ENCODE measurements around the gene CYP27C1. TPM values are rescaled to one million over a fixed set of nuclear protein-coding genes. Genes with fewer than 3 reads are reported as not detected.

CYP27C1 gene
- polyA plus RNA-seq, 1 donor from 2014 or later = 0.84 TPM

DNA sequence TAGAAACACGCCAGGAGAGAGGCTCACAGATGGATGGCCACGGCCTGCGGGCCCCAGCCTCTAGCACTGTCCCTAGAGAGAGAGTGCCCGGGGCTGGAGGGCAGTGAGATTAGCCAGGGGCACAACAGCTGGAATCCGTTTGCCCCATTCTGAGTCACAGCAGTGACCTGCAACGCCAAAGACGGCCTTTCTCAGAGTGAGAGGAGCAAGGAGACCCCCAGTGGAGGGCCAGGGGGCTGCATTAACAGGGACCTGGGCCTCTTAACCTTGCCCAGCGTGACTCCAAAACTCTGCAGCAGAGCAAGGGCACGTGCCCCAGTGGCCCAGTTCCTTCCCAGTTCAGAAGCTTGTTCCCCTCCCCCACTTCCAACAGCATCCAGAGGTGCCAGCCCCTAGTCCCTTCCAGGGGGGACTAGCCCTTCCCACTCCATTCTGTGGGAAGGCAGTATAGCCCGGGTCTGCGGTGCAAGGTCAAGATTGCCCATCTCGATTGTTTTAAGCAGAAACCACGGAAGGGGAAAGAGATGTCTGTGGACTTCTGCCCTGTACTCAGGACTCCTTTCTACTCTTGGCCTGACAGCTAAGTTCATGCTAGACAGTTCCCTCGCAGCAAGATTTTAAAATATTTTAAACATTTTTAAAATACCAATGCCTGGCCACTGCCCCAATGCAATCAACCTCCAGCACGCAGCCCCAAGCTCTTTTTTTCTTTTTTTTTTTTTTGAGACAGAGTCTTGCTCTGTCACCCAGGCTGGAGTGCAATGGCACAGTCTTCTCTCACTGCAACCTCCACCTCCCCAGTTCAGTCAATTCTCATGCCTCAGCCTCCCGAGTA, 62.2 kb downstream of the CYP27C1 start:
- Histone ChIP-seq H4K20me1 (ENCODE audit: insufficient read depth) (no peaks in the 10 kb centered on the region), H3K9ac (ENCODE audit: low read length) (no peak overlapping the region), H3K4me2 (ENCODE audit: low read length) (no peak overlapping the region), H3K79me2 (replicated peaks; ENCODE audit: insufficient read depth, low read length) (no peaks in the 10 kb centered on the region), H3K27ac (ENCODE audit: low read length) (no peak overlapping the region), H3K36me3 (ENCODE audit: insufficient read depth, low read length) (no peaks in the 10 kb centered on the region), H3F3A (ENCODE audit: insufficient read depth, low read length, poor library complexity, severe bottlenecking) (no peaks in the 10 kb centered on the region), H3K9me2 (ENCODE audit: insufficient read depth, low read length) (no peaks in the 10 kb centered on the region), H2AFZ (ENCODE audit: low read depth, low read length) (no peak overlapping the region), H3K9me3 (ENCODE audit: low read length) (no peaks in the 10 kb centered on the region), H3K4me3 (ENCODE audit: low read length) (no peak overlapping the region), H3K27me3 (ENCODE audit: insufficient read depth, low read depth, low read length) (no peaks in the 10 kb centered on the region)
- TF ChIP-seq, protein P1, sequence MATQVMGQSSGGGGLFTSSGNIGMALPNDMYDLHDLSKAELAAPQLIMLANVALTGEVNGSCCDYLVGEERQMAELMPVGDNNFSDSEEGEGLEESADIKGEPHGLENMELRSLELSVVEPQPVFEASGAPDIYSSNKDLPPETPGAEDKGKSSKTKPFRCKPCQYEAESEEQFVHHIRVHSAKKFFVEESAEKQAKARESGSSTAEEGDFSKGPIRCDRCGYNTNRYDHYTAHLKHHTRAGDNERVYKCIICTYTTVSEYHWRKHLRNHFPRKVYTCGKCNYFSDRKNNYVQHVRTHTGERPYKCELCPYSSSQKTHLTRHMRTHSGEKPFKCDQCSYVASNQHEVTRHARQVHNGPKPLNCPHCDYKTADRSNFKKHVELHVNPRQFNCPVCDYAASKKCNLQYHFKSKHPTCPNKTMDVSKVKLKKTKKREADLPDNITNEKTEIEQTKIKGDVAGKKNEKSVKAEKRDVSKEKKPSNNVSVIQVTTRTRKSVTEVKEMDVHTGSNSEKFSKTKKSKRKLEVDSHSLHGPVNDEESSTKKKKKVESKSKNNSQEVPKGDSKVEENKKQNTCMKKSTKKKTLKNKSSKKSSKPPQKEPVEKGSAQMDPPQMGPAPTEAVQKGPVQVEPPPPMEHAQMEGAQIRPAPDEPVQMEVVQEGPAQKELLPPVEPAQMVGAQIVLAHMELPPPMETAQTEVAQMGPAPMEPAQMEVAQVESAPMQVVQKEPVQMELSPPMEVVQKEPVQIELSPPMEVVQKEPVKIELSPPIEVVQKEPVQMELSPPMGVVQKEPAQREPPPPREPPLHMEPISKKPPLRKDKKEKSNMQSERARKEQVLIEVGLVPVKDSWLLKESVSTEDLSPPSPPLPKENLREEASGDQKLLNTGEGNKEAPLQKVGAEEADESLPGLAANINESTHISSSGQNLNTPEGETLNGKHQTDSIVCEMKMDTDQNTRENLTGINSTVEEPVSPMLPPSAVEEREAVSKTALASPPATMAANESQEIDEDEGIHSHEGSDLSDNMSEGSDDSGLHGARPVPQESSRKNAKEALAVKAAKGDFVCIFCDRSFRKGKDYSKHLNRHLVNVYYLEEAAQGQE (IDR thresholded peaks at IDR 0.05; ENCODE audit: borderline replicate concordance) = no peak
- TF ChIP-seq POLR2AphosphoS5 (IDR thresholded peaks at IDR 0.05) (no peak), SMC3 (conservative IDR thresholded peaks at IDR 0.05; ENCODE audit: poor library complexity) (no peak), MXI1 (conservative IDR thresholded peaks at IDR 0.05; ENCODE audit: poor library complexity, severe bottlenecking) (no peak), EP300 (conservative IDR thresholded peaks at IDR 0.05; ENCODE audit: poor library complexity, severe bottlenecking) (no peak), EZH2 (IDR thresholded peaks at IDR 0.05; ENCODE audit: borderline replicate concordance, insufficient read depth, low read length, poor library complexity, severe bottlenecking) (no peak), TAF1 (IDR thresholded peaks at IDR 0.05; ENCODE audit: low read depth) (no peak), RAD21 (conservative IDR thresholded peaks at IDR 0.05) (no peak)
- TF ChIP-seq, protein P2, sequence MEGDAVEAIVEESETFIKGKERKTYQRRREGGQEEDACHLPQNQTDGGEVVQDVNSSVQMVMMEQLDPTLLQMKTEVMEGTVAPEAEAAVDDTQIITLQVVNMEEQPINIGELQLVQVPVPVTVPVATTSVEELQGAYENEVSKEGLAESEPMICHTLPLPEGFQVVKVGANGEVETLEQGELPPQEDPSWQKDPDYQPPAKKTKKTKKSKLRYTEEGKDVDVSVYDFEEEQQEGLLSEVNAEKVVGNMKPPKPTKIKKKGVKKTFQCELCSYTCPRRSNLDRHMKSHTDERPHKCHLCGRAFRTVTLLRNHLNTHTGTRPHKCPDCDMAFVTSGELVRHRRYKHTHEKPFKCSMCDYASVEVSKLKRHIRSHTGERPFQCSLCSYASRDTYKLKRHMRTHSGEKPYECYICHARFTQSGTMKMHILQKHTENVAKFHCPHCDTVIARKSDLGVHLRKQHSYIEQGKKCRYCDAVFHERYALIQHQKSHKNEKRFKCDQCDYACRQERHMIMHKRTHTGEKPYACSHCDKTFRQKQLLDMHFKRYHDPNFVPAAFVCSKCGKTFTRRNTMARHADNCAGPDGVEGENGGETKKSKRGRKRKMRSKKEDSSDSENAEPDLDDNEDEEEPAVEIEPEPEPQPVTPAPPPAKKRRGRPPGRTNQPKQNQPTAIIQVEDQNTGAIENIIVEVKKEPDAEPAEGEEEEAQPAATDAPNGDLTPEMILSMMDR (IDR thresholded peaks at IDR 0.05; ENCODE audit: poor library complexity, severe bottlenecking) = no peak

DNA sequence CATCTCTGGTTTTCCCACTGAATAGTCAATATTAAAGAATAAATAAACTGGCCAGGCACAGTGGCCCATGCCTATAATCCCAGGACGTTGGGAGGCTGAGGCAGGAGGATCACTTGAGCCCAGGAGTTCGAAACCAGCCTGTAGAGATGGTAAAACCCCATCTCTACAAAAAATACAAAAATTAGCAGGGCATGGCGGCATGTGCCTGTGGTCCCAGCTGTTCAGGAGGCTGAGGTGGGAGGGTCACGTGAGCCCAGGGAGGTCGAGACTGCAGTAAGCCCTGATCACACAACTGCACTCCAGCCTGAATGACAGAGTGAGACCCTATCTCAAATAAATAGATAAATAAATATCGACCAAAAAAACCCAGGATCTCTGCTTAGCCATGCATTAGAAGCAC, 63.0 kb downstream of the CYP27C1 start:
- H3K9me3 ChIP-seq (ENCODE audit: low read length) = no peaks in the 10 kb centered on the region
- no peak overlapping the region for H3K4me3 ChIP-seq (ENCODE audit: low read length)
- H3K27ac ChIP-seq (ENCODE audit: low read length) = no peak overlapping the region
- H3K4me2 ChIP-seq (ENCODE audit: low read length) = no peak overlapping the region
- no peak overlapping the region for H2AFZ ChIP-seq (ENCODE audit: low read depth, low read length)
- H3K9ac ChIP-seq (ENCODE audit: low read length) = no peak overlapping the region
- no peaks in the 10 kb centered on the region for H3K79me2 ChIP-seq (replicated peaks; ENCODE audit: insufficient read depth, low read length)
- H3K36me3 ChIP-seq (ENCODE audit: insufficient read depth, low read length) = no peaks in the 10 kb centered on the region
- H3F3A ChIP-seq (ENCODE audit: insufficient read depth, low read length, poor library complexity, severe bottlenecking) = no peaks in the 10 kb centered on the region
- no peaks in the 10 kb centered on the region for H4K20me1 ChIP-seq (ENCODE audit: insufficient read depth)
- no peaks in the 10 kb centered on the region for H3K27me3 ChIP-seq (ENCODE audit: insufficient read depth, low read depth, low read length)
- H3K9me2 ChIP-seq (ENCODE audit: insufficient read depth, low read length) = no peaks in the 10 kb centered on the region
- TF ChIP-seq TAF1 (IDR thresholded peaks at IDR 0.05; ENCODE audit: low read depth) (no peak), EZH2 (IDR thresholded peaks at IDR 0.05; ENCODE audit: borderline replicate concordance, insufficient read depth, low read length, poor library complexity, severe bottlenecking) (no peak), EP300 (conservative IDR thresholded peaks at IDR 0.05; ENCODE audit: poor library complexity, severe bottlenecking) (no peak), RAD21 (conservative IDR thresholded peaks at IDR 0.05) (no peak), SMC3 (conservative IDR thresholded peaks at IDR 0.05; ENCODE audit: poor library complexity) (no peak), MXI1 (conservative IDR thresholded peaks at IDR 0.05; ENCODE audit: poor library complexity, severe bottlenecking) (no peak), POLR2AphosphoS5 (IDR thresholded peaks at IDR 0.05) (no peak)
- TF ChIP-seq, protein P2 (IDR thresholded peaks at IDR 0.05; ENCODE audit: poor library complexity, severe bottlenecking) = no peak
- TF ChIP-seq, protein P1 (IDR thresholded peaks at IDR 0.05; ENCODE audit: borderline replicate concordance) = no peak

Data from neural cell (in vitro differentiated cells).